Activated B cell treated with CpG ODN at 0.5 μM for 24 hours (primary cell): ENCODE data around the gene CDCP2. TPM values are rescaled to one million over a fixed set of nuclear protein-coding genes. Genes with fewer than 3 reads are reported as not detected.

ENCODE experiments used
- ATAC-seq: fragments of 200-7000 bp; cut with Tn5 transposase; one replicate; pipeline ENCODE4 v1.10.0; 2021; ENCODE audit warnings: low read depth, mild to moderate bottlenecking, moderate library complexity
- CTCF ChIA-PET: fragments of 350-600 bp; sonication (Branson Sonifier 250); formaldehyde crosslinking; loops from one replicate; lab custom pipeline; 2021; ENCODE audit warnings: antibody characterized with exemption; lab: Charles Lee
- POLR2A ChIA-PET: fragments of 350-600 bp; sonication (Branson Sonifier 250); formaldehyde crosslinking; loops from one replicate; lab custom pipeline; 2021; ENCODE audit warnings: antibody characterized with exemption; lab: Charles Lee
- DNase-seq: peaks from one replicate; pipeline ENCODE4 v3.0.0; 2022
- H3K27ac Mint-ChIP-seq: one replicate; pipeline ENCODE4 v1.8.0; 2020; ENCODE audit warnings: mixed read lengths
- H3K27me3 Mint-ChIP-seq: one replicate; pipeline ENCODE4 v1.8.0; 2021; ENCODE audit warnings: mixed read lengths
- H3K36me3 Mint-ChIP-seq: one replicate; pipeline ENCODE4 v1.8.0; 2021; ENCODE audit warnings: low read depth, mixed read lengths
- H3K4me1 Mint-ChIP-seq: one replicate; pipeline ENCODE4 v1.8.0; 2021; ENCODE audit warnings: mixed read lengths
- H3K4me3 Mint-ChIP-seq: one replicate; pipeline ENCODE4 v1.8.0; 2020; ENCODE audit warnings: mild to moderate bottlenecking, mixed read lengths
- H3K9me3 Mint-ChIP-seq: one replicate; pipeline ENCODE4 v1.8.0; 2020; ENCODE audit warnings: mixed read lengths
- CTCF ChIP-seq: fragments of 200-600 bp; IDR thresholded peaks from one replicate; pipeline ENCODE4 v1.8.0; 2022; ENCODE audit warnings: antibody characterized with exemption, mild to moderate bottlenecking
- intact Hi-C: fragments of 100-400 bp; cut with micrococcal nuclease; formaldehyde crosslinking; loops from one replicate; pipeline ENCODE4 v1.15.1; 2024
- total RNA-seq: library from RNA; stranded (reverse); gene quantifications from 2 replicates; pipeline ENCODE4 v1.2.3, GENCODE V29; 2022

Gene CDCP2
- total RNA-seq, 1 donor from 2014 or later: not detected

GRCh38 chr1:54125386-54126070 lies 27.3 kb downstream of the CDCP2 start:
- H3K27ac Mint-ChIP-seq: no peak overlapping the region
- TF ChIP-seq CTCF: no peak
- intact Hi-C loops: no loop called here
- ChIA-PET CTCF (interaction anchor here (1.3 kb wide), 1 partner anchor 364 kb away, joined by 3 read pairs; no protein-coding TSS in a partner anchor), POLR2A (no interaction called here)
- peaks cover 5% of the 10 kb centered on the region for H3K4me1 Mint-ChIP-seq
- DNase-seq (no peak), ATAC-seq (no peak)
- H3K9me3 Mint-ChIP-seq: no peaks in the 10 kb centered on the region
- peaks cover 5% of the 10 kb centered on the region for H3K27me3 Mint-ChIP-seq
- no peaks in the 10 kb centered on the region for H3K36me3 Mint-ChIP-seq
- H3K4me3 Mint-ChIP-seq: no peak overlapping the region

- CTCF ChIA-PET: interaction anchor here (1.3 kb wide), 1 partner anchor 364 kb away, joined by 3 read pairs; no protein-coding TSS in a partner anchor
- H3K27ac Mint-ChIP-seq: no peak overlapping the region
- H3K36me3 Mint-ChIP-seq: no peaks in the 10 kb centered on the region
- H3K4me1 Mint-ChIP-seq: peaks cover 5% of the 10 kb centered on the region
- POLR2A ChIA-PET: no interaction called here
- intact Hi-C loops: loop anchor here (5.0 kb wide), 1 partner anchor 282 kb away; the partner anchor contains the start of gene SSBP3
- no peak for TF ChIP-seq CTCF
- H3K9me3 Mint-ChIP-seq: no peaks in the 10 kb centered on the region
- DNase-seq: no peak
- no peak overlapping the region for H3K4me3 Mint-ChIP-seq
- ATAC-seq: no peak
- peaks cover 5% of the 10 kb centered on the region for H3K27me3 Mint-ChIP-seq
These were observed 27.9 kb downstream of the CDCP2 start for GRCh38 chr1:54124906-54125305.

- Mint-ChIP-seq H3K9me3 (no peaks in the 10 kb centered on the region), H3K4me3 (no peak overlapping the region), H3K4me1 (peaks cover 5% of the 10 kb centered on the region), H3K27ac (no peak overlapping the region), H3K36me3 (no peaks in the 10 kb centered on the region), H3K27me3 (peaks cover 5% of the 10 kb centered on the region)
- ChIA-PET CTCF (interaction anchor here (1.3 kb wide), 1 partner anchor 365 kb away, joined by 3 read pairs; no protein-coding TSS in a partner anchor), POLR2A (no interaction called here)
- intact Hi-C loops: loop anchor here (5.0 kb wide), 1 partner anchor 283 kb away; the partner anchor contains the start of gene SSBP3
- TF ChIP-seq CTCF: no peak
- DNase-seq: no peak
- ATAC-seq: no peak
These were observed 28.3 kb downstream of the CDCP2 start for GRCh38 chr1:54124472-54124871.

GRCh38 chr1:54122992-54123391 lies 29.8 kb downstream of the CDCP2 start:
- Mint-ChIP-seq H3K4me1 (peaks cover 5% of the 10 kb centered on the region), H3K36me3 (no peaks in the 10 kb centered on the region), H3K27ac (no peak overlapping the region), H3K4me3 (no peak overlapping the region), H3K9me3 (no peaks in the 10 kb centered on the region), H3K27me3 (peaks cover 5% of the 10 kb centered on the region)
- ATAC-seq: no peak
- no peak for DNase-seq
- TF ChIP-seq CTCF: no peak
- ChIA-PET POLR2A (no interaction called here), CTCF (interaction anchor here (0.8 to 1.5 kb wide), 2 partner anchors 366 to 367 kb away, joined by 3 read pairs; no protein-coding TSS in a partner anchor)
- intact Hi-C loops: loop anchor here (5.0 kb wide), 1 partner anchor 284 kb away; the partner anchor contains the start of gene SSBP3

GRCh38 chr1:54122135-54122751 lies 30.6 kb downstream of the CDCP2 start:
- no peak for ATAC-seq
- Mint-ChIP-seq H3K4me3 (no peak overlapping the region), H3K36me3 (no peaks in the 10 kb centered on the region), H3K9me3 (no peaks in the 10 kb centered on the region), H3K4me1 (peaks cover 5% of the 10 kb centered on the region), H3K27ac (no peak overlapping the region), H3K27me3 (peaks cover 5% of the 10 kb centered on the region)
- POLR2A ChIA-PET: no interaction called here
- TF ChIP-seq CTCF: no peak
- intact Hi-C loops: loop anchor here (5.0 kb wide), 1 partner anchor 285 kb away; the partner anchor contains the start of gene SSBP3
- CTCF ChIA-PET: interaction anchor here (0.8 to 1.5 kb wide), 3 partner anchors 367 kb away, joined by 3 to 4 read pairs (median 3); no protein-coding TSS in a partner anchor
- no peak for DNase-seq
